NOMO-1 treated with DMSO at 0.1 percent for 48 hours (cell line): Measurements from ENCODE around the gene CCDC124.
"Not testable (repeated sequence)": the region's sequence is repeated elsewhere in the genome, so short reads cannot be mapped to it uniquely, and the experiment has no call there.

Source experiments
- DNase-seq: peaks from one replicate; lab custom pipeline; 2025; ENCODE audit not compliant: unreplicated experiment; lab: John Stamatoyannopoulos, UW

The CCDC124 gene, protein sequence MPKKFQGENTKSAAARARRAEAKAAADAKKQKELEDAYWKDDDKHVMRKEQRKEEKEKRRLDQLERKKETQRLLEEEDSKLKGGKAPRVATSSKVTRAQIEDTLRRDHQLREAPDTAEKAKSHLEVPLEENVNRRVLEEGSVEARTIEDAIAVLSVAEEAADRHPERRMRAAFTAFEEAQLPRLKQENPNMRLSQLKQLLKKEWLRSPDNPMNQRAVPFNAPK

DNA sequence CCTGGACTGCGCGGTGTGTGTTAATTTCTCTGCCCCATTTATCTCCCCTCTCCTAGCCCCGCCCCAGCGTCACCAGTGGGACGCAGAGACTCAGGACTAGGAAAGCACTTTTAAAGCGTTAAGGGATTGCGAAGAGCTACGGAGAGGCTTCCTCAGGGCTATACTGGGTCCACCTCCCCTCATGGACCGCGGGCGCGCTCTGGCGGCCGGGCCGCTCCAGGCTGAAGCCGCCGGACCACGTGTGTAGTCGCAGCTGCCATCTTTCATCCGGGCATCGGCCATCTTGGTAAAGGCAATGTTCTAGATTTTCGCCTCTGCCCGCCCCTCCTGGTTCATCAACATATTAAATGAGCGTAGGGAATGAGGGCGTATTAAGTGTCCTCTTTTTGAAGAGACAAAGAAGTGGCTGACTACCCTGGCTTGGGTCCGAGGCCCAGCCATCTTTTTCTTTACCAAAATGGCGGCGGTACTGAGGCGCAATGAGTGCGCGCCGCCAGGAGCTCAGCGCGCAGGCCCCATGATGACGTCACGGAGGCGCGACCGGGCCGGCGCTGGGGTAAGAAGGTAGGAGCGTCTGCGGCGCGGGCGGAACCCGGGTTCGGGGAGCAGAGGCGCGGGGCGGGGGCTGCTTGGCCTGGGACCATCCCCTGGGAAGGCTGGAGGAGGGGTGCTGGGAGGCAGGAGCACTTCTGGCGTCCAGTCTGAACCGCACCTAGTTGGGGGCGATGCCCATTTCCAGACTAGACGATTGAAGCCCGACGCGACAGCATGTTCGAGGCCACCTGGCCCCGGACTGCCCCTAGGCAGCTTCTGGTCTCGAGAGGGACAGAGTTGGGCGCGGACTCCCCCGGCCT lies at the start of gene CCDC124:
Gene CCDC124, plus strand, starts transcription at position 531 of the 854 bp plus-strand sequence. CDS start 3,406 bp downstream, outside the sequence.
- DNase-seq = peak; percentile 92

DNA sequence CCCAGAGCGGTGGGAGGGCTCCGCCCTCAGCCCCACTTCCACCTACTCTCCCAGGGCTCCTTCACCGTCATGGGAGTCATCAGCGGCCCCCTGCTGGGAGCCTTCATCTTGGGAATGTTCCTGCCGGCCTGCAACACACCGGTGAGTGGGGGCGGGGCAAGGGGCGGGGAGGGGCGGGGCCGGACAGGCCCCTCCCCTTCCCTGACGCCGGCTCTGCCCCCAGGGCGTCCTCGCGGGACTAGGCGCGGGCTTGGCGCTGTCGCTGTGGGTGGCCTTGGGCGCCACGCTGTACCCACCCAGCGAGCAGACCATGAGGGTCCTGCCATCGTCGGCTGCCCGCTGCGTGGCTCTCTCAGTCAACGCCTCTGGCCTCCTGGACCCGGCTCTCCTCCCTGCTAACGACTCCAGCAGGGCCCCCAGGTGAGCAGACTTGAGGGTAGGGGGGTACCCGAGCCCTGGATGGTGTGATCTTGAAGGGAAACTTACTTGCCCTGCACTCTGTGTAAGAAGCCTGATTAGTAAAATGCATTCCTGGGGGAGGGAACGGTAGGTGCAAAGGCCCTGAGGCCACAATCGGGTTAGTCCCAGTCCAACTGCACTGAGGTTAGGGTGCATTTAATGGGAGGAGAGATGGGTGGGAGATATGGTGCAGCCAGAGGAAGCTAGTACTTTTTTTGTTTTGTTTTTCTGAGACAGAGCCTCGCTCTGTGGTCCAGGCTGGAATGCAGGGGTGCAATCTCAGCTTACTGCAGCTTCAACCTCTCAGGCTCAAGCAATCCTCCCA lies 49.0 kb upstream of the CCDC124 start:
- DNase-seq = no peak

- no peak for DNase-seq
Observed at GRCh38 chr19:17886515-17886914, 46.3 kb upstream of the CCDC124 start.

DNA sequence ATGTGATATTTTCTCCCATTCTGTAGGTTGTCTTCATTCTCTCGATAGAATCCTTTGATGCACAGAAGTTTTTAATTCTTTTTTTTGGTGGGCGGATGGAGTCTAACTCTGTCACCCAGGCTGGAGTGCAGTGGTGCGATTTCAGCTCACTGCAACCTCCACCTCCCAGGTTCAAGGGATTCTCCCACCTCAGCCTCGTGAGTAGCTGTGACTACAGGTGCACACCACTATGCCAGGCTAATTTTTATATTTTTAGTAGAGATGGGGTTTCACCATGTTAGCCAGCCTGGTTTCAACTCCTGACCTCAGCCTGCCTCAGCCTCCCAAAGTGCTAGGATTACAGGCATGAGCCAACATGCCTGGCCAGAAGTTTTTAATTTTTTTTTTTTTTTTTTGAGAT lies 45.6 kb upstream of the CCDC124 start:
- DNase-seq = not testable (repeated sequence)

DNA sequence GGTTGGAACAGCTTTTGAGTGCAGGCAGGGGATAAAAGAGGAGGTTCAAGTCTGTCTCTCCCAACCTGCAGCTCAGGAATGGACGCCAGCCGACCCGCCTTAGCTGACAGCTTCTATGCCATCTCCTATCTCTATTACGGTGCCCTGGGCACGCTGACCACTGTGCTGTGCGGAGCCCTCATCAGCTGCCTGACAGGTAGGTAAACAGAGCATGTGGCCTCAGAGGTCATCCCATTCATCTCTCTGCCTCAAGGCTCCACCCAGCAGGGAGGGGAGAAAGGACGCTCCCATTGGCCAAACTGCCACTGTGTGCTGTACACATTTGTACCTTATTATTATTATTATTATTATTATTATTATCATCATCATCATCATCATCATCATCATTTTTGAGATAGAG lies 44.6 kb upstream of the CCDC124 start:
- no peak for DNase-seq

DNA sequence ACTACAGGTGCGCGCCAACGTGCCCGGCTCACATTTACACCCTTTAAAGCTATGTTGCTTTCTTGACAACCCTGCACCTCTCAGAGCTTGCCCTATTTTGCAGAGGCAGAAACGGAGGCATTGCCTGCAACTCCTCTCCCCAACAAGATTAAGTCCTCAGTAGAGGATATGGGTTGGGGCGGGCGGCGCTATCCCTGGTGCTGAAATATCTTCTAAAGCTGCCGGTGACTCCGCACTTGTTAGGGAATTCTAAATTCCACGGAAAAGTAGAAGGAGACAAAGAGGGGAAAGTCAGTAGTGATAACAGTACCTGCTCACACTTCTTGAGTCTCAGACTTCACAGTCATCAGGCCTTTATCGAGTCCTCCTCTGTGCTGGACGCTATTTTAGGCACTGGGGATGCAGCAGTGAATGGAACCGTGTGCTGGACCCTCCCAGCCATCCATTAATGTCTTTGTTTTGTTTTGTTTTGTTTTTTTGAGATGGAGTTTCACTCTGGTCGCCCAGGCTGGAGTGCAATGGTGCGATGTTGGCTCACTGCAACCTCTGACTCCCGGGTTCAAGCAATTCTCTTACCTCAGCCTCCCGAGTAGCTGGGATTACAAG lies 43.1 kb upstream of the CCDC124 start:
- DNase-seq = peak; percentile 42

DNA sequence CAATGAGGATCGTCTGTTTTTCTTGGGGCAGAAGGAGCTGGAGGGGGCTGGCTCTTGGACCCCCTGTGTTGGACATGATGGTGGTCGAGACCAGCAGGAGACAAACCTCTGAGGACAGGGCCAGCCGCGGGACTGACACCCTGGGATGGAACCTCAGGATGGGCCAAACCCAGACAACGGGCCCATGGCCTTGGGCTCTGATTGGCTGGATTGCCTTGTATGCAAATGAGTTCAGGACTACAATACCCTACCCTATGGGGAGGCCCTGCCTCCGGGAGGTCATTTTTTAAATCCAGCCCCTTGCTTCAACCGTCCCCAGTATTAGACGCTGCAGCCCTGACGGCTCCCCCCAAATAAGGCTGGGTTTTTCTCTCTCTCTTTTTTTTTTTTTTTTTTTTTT lies 39.0 kb upstream of the CCDC124 start:
- no peak for DNase-seq

DNA sequence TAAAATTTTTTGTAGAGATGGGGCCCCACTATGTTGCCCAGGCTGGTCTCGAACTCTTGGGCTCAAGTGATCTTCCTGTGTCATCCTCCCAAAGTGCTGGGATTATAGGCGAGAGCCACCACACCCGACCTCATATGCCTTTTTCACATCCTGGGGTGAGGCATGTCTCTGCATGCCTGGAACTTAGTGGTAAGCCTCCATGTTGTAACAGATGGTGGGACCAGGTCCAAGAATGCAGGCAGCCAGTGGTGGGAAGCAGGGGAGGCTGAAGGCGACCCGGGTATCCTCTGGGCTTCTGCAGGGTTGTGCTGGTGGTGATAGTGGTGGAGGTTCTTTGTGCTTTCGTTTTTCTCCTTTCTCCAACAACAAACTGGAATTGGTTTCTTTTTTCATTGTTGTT lies 30.1 kb upstream of the CCDC124 start:
- DNase-seq = no peak

- no peak for DNase-seq
Observed at GRCh38 chr19:17908244-17908643, 24.6 kb upstream of the CCDC124 start.

DNA sequence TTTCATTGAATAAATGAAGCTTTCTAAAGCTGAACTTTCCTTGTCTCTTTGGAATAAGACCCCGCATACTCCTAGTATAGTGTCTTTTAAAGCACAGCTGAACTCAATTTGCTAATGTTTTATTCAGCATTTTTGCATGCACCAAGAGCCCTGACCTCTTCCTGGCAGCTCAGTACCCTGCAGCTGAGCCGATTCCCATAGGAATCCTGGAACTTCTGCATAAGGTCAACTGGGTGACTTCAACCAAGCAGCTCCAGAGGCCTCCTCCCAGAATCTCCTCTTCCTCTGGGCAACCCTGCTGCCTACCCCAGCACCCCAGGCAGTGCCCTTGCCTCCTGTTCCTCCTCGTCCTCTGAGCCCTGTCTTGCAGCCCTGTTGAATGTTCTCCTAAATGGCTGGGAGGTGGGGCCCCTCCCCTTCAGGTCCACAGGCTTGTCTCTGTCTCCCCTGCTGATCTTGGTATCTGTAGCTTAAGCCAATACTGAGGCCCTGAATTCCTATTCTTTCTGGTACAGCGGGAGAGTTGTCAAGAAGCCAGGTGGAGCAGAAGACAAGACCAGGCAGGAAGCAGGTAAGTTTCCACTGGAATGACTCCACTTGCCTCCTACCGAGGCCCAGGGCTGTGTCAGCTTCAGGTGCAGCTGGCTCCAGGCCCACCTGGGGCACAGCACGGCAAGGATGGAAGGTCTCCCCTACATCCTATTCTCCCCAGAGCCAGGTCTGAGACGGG lies 23.6 kb upstream of the CCDC124 start:
- no peak for DNase-seq

- no peak for DNase-seq
Observed at GRCh38 chr19:17910791-17911360, 21.9 kb upstream of the CCDC124 start.

DNA sequence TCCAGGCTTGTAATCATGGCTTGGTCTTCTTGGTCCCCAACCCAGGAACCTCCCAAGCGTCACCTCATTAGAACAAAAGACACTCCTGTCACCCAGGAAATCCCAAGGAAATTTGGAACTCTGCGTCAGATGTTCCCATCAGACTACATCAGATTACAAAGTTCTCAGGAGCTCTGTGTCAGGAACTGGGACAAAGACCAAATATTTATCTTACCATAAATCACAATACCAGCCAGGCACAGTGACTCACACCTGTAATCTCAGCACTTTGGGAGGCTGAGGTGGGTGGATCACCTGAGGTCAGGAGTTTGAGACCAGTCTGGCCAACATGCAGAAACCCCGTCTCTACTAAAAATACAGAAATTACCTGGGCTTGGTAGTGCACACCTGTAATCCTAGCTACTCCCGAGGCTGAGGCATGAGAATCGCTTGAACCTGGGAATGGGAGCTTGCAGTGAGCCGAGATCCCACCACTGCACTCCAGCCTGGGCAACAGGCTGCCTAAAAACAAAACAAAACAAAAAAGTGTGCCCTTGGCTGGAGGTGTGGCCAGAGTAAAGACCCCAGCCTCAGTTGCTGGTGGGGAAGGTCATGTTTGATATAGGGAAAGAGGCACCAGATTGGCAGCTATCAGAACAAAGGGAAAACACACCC lies 16.7 kb upstream of the CCDC124 start:
- DNase-seq = no peak

GRCh38 chr19:17918151-17918550 lies 14.7 kb upstream of the CCDC124 start:
- DNase-seq = not testable (repeated sequence)

DNA sequence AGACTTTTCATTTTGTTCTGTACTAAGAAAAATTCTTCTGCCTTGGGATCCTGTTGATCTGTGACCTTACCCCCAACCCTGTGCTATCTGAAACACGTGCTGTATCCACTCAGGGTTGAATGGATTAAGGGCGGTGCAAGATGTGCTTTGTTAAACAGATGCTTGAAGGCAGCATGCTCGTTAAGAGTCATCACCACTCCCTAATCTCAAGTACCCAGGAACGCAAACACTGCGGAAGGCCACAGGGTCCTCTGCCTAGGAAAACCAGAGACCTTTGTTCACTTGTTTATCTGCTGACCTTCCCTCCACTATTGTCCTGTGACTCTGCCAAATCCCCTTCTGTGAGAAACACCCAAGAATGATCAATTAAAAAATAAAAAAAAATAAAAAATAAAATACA lies 13.7 kb upstream of the CCDC124 start:
- DNase-seq = not testable (repeated sequence)

GRCh38 chr19:17920527-17920926 lies 12.3 kb upstream of the CCDC124 start:
- DNase-seq = no peak

GRCh38 chr19:17922138-17922537 lies 10.7 kb upstream of the CCDC124 start:
- DNase-seq = no peak

DNA sequence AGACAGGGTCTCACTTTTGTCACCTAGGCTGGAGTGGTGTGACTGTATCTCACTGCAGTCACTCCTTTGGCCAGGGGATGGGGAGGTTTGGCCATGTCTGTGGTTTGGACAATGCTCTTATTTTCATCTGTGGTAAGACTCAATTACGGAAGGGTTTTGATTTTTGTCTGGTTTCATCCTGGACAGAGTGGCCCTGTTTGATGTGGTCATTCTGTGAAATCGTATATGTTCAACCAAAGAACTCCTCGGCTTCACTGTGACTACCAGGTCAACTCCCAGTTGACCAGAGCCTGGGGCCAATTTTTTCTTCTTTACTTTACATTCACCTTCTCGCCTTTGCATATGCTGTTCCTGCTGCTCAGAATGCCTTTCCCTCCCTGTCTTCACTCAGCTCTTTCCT lies 6.8 kb upstream of the CCDC124 start:
- DNase-seq = no peak

- DNase-seq = no peak
Observed at GRCh38 chr19:17929056-17929455, 3.8 kb upstream of the CCDC124 start.

- DNase-seq = no peak
Observed at GRCh38 chr19:17931532-17932191, 1.2 kb upstream of the CCDC124 start.
